Measurements from ENCODE around the gene KLF12. TPM values are rescaled to one million over a fixed set of nuclear protein-coding genes. Genes with fewer than 3 reads are reported as not detected.

Gene KLF12
- 10.8 TPM for total RNA-seq

DNA sequence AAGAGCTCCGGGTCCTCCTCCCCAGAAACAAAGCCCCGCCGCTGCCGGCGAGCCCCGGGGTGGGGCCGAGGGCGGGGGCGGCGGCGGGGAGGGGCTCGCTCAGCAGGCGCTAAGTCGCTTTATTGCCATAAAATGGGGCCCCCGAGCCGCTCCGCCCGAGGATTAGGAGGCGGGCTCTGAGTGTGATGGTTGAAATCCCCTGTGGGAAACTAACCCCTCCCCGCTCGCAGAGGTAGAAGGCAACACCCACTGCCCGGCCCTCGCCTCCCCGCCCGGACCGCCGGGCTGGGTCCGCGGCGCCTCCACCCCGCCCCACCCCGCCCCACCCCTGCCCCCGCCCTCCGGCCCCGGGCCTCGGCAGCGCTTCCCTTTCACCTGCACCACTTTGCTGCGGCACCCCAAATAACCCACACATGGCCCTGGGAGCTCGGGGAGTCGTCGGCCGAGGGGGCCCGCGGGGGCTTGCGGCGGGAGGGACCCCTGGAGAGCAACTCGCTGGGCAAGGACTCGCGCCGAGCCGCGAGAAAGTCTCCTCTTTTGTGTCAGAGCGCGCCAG lies at the start of gene KLF12:
Gene KLF12, minus strand, starts transcription at position 184 of the 556 bp plus-strand sequence.
- DNase-seq (ENCODE audit: low read depth in 2 of 3, low spot score in 2 of 3), result peak; percentile 69 to 97 (median 94)

- no peak for DNase-seq (ENCODE audit: low read depth in 2 of 3, low spot score in 2 of 3)
Measured at GRCh38 chr13:74182491-74182890, 48.3 kb upstream of the KLF12 start.

GRCh38 chr13:74174810-74175209 lies 40.6 kb upstream of the KLF12 start:
- DNase-seq (ENCODE audit: low read depth in 2 of 3, low spot score in 2 of 3), result peak in 1 of 3 donors; percentile 10

DNA sequence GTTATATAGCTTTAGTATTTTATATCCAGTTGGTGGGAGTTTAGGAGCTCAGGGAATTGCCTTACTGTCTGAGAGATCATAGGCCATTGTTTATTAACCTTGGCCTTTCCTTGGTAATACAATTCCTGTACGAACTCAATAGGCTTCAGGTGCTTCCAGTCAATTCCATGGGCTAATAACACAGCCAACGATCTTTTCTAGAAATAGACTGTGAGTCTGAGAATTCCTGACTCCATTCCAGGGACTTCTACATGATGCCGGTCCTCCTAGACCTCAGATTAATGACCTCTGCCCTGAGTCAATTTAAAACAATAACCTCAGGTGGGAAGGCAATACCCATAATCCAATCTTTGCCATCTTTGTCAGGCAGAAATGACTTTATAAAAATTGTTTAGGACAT lies 39.6 kb upstream of the KLF12 start:
- DNase-seq (ENCODE audit: low read depth in 2 of 3, low spot score in 2 of 3), result no peak

DNA sequence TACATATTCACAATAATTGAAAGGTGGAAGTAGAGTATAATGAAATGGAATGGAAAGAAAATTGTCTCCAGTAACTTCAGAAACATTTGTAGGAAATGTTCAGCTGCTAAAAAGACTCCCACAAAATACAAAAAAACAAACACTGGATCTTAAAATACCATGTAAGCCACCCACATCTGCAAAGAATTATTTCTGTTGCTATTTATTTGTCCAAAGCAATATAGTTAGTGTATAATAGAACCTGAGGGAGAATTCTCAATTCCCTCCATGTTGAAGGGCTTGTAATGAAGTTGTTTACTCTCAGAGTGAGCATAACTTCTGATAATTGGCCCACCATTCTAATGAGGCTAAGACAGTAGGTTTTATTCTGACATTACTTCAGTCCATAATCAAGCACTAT lies 37.4 kb upstream of the KLF12 start:
- DNase-seq (ENCODE audit: low read depth in 2 of 3, low spot score in 2 of 3), result no peak

DNA sequence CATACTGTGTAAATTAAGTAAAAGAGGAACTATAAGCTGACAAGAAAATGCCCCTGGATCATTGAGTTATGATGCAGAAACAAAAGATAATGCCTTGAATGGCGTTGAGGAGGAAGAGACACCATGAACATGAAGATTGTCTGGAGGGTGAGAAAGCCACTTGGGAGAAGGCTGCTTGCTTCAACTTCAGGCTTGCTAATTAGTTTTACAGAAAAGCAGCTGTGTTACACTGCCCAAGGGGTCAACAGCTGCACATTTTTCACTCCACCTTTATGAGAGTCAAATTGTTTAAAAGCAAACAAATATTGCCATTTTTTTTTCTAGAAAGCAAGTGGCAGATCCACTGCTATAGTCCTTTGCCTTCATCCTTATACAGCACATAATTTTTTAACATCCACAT lies 35.5 kb upstream of the KLF12 start:
- no peak for DNase-seq (ENCODE audit: low read depth in 2 of 3, low spot score in 2 of 3)

GRCh38 chr13:74168263-74168675 lies 34.1 kb upstream of the KLF12 start:
- DNase-seq (ENCODE audit: low read depth in 2 of 3, low spot score in 2 of 3), result no peak

DNA sequence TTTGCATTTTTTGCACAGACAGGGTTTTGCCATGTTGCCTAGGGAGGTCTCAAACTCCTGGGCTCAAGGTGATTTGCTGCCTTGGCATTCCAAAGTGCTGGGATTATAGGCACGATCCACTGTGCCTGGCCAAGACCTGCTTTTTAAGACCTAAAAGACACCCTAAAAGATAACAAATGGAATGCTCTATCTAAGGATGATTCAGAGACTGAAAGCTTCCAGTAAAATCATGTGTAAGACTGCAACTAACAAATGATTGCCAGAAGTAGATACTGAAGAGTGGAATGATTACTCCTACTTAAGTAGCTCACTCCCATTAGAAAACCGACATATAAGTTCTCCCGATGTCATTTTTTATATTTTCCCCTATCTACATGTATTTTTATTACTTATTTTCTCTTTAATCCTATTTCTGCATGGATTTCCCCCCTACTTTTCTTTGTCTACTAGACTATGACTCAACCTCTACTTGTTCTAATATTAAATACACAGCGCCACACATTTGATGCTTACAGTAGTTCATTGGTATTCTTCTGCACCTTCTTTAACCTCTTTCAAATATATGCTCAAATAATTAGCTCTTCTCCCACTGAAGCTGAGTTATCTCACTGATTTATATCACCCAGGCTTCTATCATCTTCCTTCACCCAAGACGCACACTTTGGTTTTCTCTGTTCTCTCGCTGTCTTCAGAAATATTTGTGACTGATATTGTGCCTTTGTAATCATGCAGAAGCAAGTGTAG lies 32.2 kb upstream of the KLF12 start:
- DNase-seq (ENCODE audit: low read depth in 2 of 3, low spot score in 2 of 3), result no peak

- DNase-seq (ENCODE audit: low read depth in 2 of 3, low spot score in 2 of 3), result no peak
Measured at GRCh38 chr13:74162782-74163181, 28.6 kb upstream of the KLF12 start.

GRCh38 chr13:74162135-74162534 lies 27.9 kb upstream of the KLF12 start:
- DNase-seq (ENCODE audit: low read depth in 2 of 3, low spot score in 2 of 3), result no peak

GRCh38 chr13:74158571-74159352 lies 24.6 kb upstream of the KLF12 start:
- DNase-seq (ENCODE audit: low read depth in 2 of 3, low spot score in 2 of 3), result no peak

- no peak for DNase-seq (ENCODE audit: low read depth in 2 of 3, low spot score in 2 of 3)
Measured at GRCh38 chr13:74158028-74158427, 23.8 kb upstream of the KLF12 start.

- no peak for DNase-seq (ENCODE audit: low read depth in 2 of 3, low spot score in 2 of 3)
Measured at GRCh38 chr13:74154981-74155380, 20.8 kb upstream of the KLF12 start.

DNA sequence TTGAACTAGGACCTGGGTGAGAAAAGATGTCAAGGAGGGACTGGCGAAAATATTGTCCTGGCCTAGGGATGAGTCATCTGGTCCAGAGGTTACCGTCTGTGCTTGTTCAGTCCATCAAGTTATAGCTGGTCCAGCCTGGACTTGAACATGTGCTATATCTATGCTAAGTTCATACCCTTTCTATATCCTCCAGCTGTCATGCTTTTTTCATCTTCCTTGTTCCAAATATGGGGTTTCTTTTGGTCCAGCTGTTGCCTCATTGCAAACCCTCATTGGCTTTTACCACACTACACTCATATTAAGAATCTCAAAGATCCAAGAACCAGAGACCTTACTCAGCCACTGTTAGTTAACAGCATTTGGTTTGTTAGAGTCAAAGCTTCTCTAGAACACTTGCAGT lies 19.1 kb upstream of the KLF12 start:
- no peak for DNase-seq (ENCODE audit: low read depth in 2 of 3, low spot score in 2 of 3)

DNA sequence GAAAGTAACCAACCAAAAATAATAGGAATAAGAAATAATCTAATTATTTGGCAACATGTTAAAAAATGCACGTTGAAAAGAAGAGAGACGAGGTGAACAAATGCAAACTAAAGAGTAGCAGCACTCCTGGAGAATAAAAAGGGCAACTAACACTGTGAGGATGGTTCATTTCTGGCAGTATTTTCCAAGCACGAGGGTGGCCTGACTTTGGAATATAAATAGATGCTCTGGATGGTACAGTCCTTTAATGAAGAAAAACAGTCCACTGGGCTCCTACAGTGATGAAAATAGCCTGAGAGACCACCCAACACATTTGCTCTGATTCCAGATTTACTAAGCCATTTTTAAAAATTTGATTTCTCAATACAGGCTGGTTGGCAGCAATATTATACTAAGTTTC lies 17.7 kb upstream of the KLF12 start:
- no peak for DNase-seq (ENCODE audit: low read depth in 2 of 3, low spot score in 2 of 3)

GRCh38 chr13:74148352-74148751 lies 14.1 kb upstream of the KLF12 start:
- DNase-seq (ENCODE audit: low read depth in 2 of 3, low spot score in 2 of 3), result no peak

- DNase-seq (ENCODE audit: low read depth in 2 of 3, low spot score in 2 of 3), result no peak
Measured at GRCh38 chr13:74145249-74145975, 11.2 kb upstream of the KLF12 start.

- no peak for DNase-seq (ENCODE audit: low read depth in 2 of 3, low spot score in 2 of 3)
Measured at GRCh38 chr13:74144269-74144668, 10.1 kb upstream of the KLF12 start.

GRCh38 chr13:74142257-74142656 lies 8.1 kb upstream of the KLF12 start:
- no peak for DNase-seq (ENCODE audit: low read depth in 2 of 3, low spot score in 2 of 3)

DNA sequence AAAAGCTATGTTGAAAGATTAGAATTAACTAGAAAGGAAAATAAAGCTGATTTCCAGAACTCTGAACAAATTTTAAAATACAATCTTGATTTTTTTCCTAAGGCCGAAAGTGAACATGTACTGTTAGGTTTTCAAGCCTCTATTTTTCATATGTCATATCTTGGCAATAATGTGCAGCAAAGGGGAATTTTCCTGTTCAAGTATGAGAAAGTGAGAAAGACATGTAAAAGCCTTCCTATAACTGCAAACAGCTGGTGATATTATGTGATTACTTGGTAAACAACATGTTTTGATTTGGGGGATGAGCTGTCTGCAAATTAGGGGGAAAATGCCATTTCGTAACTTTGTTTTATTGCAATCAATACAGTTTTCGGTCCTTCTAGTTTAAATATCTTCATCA lies 4.0 kb upstream of the KLF12 start:
- DNase-seq (ENCODE audit: low read depth in 2 of 3, low spot score in 2 of 3), result no peak

GRCh38 chr13:74136084-74136658 lies 2.0 kb upstream of the KLF12 start:
- peak; percentile 16 to 29 (median 19) for DNase-seq (ENCODE audit: low read depth in 2 of 3, low spot score in 2 of 3)
